K562 (cell line): Measurements from ENCODE around the gene ITPR3. TPM values are rescaled to one million over a fixed set of nuclear protein-coding genes. Genes with fewer than 3 reads are reported as not detected.

ENCODE experiments used
- ARID4B ChIP-seq: sonication (generic); formaldehyde crosslinking; IDR thresholded peaks from 2 replicates; pipeline ENCODE4 v1.8.0; 2022; ENCODE audit warnings: mild to moderate bottlenecking, missing genetic modification reagents
- E4F1 ChIP-seq: fragments of 250-450 bp; sonication (Bioruptor Pico); IDR thresholded peaks from 2 replicates; pipeline ENCODE4 v1.5.0; 2021; ENCODE audit warnings: mild to moderate bottlenecking, borderline replicate concordance
- ERF ChIP-seq: fragments of 450-650 bp; formaldehyde crosslinking; IDR thresholded peaks from 2 replicates; pipeline ENCODE4 v1.4.0; 2020; ENCODE audit warnings: mild to moderate bottlenecking, mixed read lengths
- FOXK1 ChIP-seq: sonication (generic); formaldehyde crosslinking; IDR thresholded peaks from 2 replicates; pipeline ENCODE4 v1.8.0; 2022; ENCODE audit warnings: missing genetic modification reagents, mild to moderate bottlenecking, borderline replicate concordance
- FOXK2 ChIP-seq, 2 experiments: fragments of 450-650 bp; IDR thresholded peaks in 1 of 2; conservative IDR thresholded peaks in 1 of 2; 2 replicates each; pipeline ENCODE4 v1.6.1; 2016; ENCODE audit warnings: low read depth in 2 of 2, mild to moderate bottlenecking in 1 of 2
- ZNF263 ChIP-seq: sonication (generic); formaldehyde crosslinking; IDR thresholded peaks from 2 replicates; pipeline ENCODE4 v1.8.0; 2022; ENCODE audit warnings: mild to moderate bottlenecking, missing genetic modification reagents, borderline replicate concordance
- ZNF740 ChIP-seq, 3 experiments: fragments of 200-800 bp in 1 of 3; sonication (Bioruptor generic) in 1 of 3; sonication (generic) in 1 of 3; formaldehyde crosslinking in 1 of 3; IDR thresholded peaks; 2 replicates each; pipeline versions ENCODE4 v1.6.1 to v1.8.0; 2016 to 2022; ENCODE audit warnings: mild to moderate bottlenecking in 2 of 3, missing compliant biosample characterization in 2 of 3, missing genetic modification characterization in 2 of 3, missing genetic modification reagents in 1 of 3
- polyA plus RNA-seq, 8 experiments: library from polyadenylated mRNA; depleted of rRNA in 4 of 8; stranded (reverse) in 5 of 8; unstranded in 3 of 8; fragments of >200 nt; fragmentation: Nextera tagmentation in 2 of 8; fragmentation: Illumina TruSeq in 1 of 8; extraction: Ambion mirVana in 2 of 8; extraction: Trizol in 1 of 8; gene quantifications; 2 replicates each; pipeline versions ENCODE4 v1.2.1 to v1.2.3, GENCODE V29; 2011 to 2014; ENCODE audit warnings: inconsistent platforms in 1 of 8, missing spikeins in 1 of 8
- total RNA-seq, 7 experiments: library from RNA; depleted of rRNA in 6 of 7; stranded (reverse); fragments of >200 nt in 6 of 7; fragmentation: Illumina TruSeq in 2 of 7; extraction: Trizol in 2 of 7; gene quantifications; 2 replicates each; pipeline versions ENCODE4 v1.2.1 to v1.2.3, GENCODE V29; 2011 to 2021; ENCODE audit warnings: low replicate concordance in 1 of 7

Gene ITPR3
- total and polyA plus RNA-seq, 9 of the 15 experiments (the other 6 are each of a cell fraction or from before 2014, with no cell fraction given), result 0.39 to 35.7 (median 13.2) TPM

- TF ChIP-seq ARID4B (CRISPR knock-in tag) (0 out of 2 replicates have a peak, but pooled peaks have one; percentile 38), FOXK2 (conservative IDR thresholded peaks at IDR 0.05 in 1 of 2, IDR thresholded peaks at IDR 0.05 in 1 of 2; ENCODE audit: low read depth in 2 of 2) (0 out of 4 replicates have a peak, but pooled peaks of 1 of the 2 experiments have one; percentile 4), ZNF740 (CRISPR knock-in tag; IDR thresholded peaks at IDR 0.05) (0 out of 2 replicates have a peak, but pooled peaks have one; percentile 14), ZNF740 (tag; IDR thresholded peaks at IDR 0.05) (no peak), ERF (CRISPR knock-in tag) (no peak), E4F1 (CRISPR knock-in tag) (no peak), ZNF263 (0 out of 2 replicates have a peak, but pooled peaks have one; percentile 36), FOXK1 (CRISPR knock-in tag) (0 out of 2 replicates have a peak, but pooled peaks have one; percentile 66)
These were observed 89.4 kb downstream of the ITPR3 start (continued) for GRCh38 chr6:33710296-33711121.
